ENCODE results near the gene EXOC2.

The EXOC2 gene

DNA sequence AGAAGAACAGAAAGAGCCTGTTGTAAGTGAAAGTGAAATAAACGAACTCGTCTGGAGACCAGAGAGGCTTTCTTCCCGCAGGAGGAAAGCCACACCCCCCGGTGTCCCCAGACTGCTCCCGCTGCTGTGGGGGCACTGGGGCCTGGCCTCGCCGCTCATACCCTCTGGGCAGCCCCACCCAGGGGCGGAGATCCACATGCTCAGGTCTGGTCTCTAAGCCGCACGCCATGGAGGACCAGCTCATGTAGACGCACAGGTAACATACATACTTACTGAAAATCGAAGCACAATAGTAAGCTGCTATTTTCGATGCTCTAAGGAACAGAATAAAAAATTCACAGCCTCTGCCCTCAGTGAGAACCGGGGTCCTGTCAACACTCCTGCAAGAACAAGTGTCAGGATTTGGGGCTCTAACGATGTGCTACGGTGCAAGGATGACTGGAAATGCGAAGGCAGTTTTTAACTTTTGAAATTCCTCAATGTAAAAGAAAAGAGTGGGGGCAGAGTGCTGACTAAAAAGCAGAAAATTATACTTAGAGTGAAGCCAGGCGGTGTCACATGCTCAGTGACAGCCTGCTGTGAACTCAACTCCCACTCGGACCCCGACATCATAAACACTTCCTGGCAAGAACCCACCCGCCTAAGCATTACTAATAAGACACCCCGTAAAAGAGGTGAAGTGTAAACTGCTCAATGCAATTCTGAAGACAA lies 190.9 kb downstream of the EXOC2 start:
- no peak overlapping the region for H3K4me3 ChIP-seq (ENCODE audit: low read length)
- TF ChIP-seq, protein P1, sequence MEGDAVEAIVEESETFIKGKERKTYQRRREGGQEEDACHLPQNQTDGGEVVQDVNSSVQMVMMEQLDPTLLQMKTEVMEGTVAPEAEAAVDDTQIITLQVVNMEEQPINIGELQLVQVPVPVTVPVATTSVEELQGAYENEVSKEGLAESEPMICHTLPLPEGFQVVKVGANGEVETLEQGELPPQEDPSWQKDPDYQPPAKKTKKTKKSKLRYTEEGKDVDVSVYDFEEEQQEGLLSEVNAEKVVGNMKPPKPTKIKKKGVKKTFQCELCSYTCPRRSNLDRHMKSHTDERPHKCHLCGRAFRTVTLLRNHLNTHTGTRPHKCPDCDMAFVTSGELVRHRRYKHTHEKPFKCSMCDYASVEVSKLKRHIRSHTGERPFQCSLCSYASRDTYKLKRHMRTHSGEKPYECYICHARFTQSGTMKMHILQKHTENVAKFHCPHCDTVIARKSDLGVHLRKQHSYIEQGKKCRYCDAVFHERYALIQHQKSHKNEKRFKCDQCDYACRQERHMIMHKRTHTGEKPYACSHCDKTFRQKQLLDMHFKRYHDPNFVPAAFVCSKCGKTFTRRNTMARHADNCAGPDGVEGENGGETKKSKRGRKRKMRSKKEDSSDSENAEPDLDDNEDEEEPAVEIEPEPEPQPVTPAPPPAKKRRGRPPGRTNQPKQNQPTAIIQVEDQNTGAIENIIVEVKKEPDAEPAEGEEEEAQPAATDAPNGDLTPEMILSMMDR (conservative IDR thresholded peaks at IDR 0.05; ENCODE audit: low read length), result no peak
- no peak for DNase-seq (ENCODE audit: low read depth)

DNA sequence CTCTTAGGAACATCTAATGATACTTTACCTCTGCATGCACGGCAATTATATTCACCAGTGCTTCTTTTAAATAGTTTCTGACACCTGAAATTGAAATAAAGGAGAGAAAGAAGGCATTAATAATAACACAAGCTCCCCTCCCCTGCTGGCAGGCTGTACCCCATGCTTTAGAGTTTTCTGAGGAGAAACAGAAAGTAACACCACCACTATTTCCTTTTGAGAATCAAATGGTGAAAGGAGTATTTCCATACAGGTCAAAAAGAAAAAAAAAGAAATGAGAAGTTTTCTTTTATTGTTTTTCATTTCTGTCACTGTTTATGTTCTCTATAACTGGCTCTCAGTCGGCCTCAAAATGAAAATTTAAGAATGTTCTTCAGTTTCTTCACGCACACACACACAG lies 193.3 kb downstream of the EXOC2 start:
- no peak overlapping the region for H3K4me3 ChIP-seq (ENCODE audit: low read length)
- TF ChIP-seq, protein P1 (conservative IDR thresholded peaks at IDR 0.05; ENCODE audit: low read length), result no peak
- no peak for DNase-seq (ENCODE audit: low read depth)

DNA sequence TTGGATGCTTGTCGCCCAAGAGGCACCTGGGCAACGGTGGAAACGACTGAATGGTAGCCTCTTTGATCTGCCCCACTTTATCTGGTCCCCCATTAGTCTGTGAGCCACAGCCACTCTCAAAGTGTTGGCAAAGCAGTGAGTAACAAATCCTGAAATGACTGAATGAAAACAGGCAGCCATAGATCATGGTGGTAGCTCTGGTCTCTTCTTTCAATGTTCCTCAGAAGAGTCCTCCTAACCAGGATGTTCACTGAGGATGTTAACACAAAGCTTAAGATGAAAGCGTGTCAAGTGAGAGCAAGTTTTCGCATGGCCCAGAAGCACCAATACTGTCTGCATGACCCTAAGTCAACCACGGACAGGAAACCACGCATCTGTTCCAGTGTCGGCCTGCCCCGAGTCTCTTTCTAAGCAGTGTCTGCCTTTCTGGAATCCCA lies 194.1 kb downstream of the EXOC2 start:
- TF ChIP-seq, protein P1 (conservative IDR thresholded peaks at IDR 0.05; ENCODE audit: low read length), result no peak
- H3K4me3 ChIP-seq (ENCODE audit: low read length), result no peak overlapping the region
- no peak for DNase-seq (ENCODE audit: low read depth)

DNA sequence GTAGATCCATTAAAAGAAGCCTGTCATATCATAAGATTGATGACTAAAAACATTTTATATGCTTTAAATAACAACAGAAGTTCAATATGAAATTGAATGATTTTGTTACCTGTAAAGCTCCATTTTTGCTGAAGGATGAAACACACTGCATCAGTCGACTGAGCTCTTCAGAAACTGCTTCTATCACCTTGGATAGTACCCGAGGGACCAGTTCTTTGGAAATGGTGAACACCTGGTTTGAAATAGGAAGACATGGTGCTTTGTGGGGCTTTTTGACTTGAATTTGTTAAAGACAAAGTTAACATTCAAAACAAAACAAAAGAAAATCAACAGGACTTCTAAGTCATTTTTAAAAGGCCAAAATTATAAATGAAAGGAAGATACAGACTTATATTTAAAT lies 195.7 kb downstream of the EXOC2 start:
- DNase-seq (ENCODE audit: low read depth), result no peak
- no peak overlapping the region for H3K4me3 ChIP-seq (ENCODE audit: low read length)
- TF ChIP-seq, protein P1 (conservative IDR thresholded peaks at IDR 0.05; ENCODE audit: low read length), result no peak

DNA sequence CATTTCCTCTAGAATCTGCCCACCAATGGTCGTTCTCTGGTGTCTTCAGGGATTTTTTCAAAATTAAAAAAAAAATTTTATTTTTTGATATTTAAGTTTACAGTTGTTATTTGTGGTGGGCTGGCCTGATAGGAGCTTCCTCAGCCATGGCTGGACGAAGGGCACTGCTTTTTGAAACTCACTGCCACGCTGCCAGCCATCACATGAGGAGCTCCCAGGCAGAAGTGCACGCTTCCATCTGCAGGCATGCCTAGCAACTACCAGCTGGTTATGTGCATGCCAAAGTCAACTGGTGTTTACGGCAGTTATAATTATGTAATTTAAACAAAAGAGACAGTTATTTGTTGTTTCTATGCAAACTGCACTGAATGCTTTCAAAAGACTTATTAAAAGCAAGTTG lies 196.3 kb downstream of the EXOC2 start:
- no peak for DNase-seq (ENCODE audit: low read depth)
- TF ChIP-seq, protein P1 (conservative IDR thresholded peaks at IDR 0.05; ENCODE audit: low read length), result no peak
- H3K4me3 ChIP-seq (ENCODE audit: low read length), result no peak overlapping the region

DNA sequence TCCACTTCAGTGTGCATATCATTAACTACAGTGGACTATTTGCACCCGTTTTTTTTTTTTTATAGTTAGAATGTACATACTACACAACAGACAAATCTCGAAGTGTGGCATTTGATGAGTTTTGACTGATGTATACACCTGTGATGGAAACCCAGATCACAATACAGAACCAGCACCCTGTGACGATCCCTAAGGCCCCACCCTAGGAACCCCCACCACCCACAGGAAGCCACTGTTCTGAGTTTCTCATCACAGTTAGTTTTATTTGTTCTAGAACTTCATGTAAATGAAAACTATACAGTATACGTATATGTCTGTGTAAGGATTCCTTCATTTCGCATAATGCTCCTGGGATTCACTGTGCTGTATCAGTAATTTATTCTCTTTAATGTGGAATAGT lies 198.5 kb downstream of the EXOC2 start:
- TF ChIP-seq, protein P1 (conservative IDR thresholded peaks at IDR 0.05; ENCODE audit: low read length), result no peak
- no peak for DNase-seq (ENCODE audit: low read depth)
- H3K4me3 ChIP-seq (ENCODE audit: low read length), result no peak overlapping the region

DNA sequence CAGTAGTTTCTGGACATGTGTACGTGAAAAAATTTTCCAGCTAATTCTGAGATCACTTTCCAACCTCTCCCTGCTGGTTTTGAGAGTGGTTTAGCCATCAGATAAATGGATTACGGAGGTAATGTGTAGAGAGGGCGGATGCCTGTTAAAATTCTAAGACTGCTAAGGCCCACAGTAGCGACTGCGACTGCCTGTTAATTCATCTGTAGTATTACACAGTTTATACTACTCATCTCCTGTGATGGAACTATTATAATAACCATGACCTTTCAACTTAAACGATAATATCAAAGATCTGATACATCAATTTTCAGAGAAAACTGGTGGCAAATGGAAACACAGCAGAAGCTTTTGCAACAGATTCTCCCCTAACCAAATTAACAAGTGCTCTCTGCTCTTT lies 199.1 kb downstream of the EXOC2 start:
- no peak for DNase-seq (ENCODE audit: low read depth)
- TF ChIP-seq, protein P1 (conservative IDR thresholded peaks at IDR 0.05; ENCODE audit: low read length), result no peak
- H3K4me3 ChIP-seq (ENCODE audit: low read length), result no peak overlapping the region

Data from AG10803 (cell line).